Nephron (organoid): ENCODE results near the gene SCAPER.

Experiments
- H3K27ac Mint-ChIP-seq, 3 experiments: 2 replicates each; pipeline ENCODE4 v1.8.0; 2020; ENCODE audit warnings: mixed read lengths in 3 of 3, mild to moderate bottlenecking in 2 of 3, moderate library complexity in 1 of 3
- H3K27me3 Mint-ChIP-seq: 2 replicates; pipeline ENCODE4 v1.8.0; 2021; ENCODE audit warnings: low read depth, mild to moderate bottlenecking, moderate library complexity, mixed read lengths
- H3K36me3 Mint-ChIP-seq: 2 replicates; pipeline ENCODE4 v1.8.0; 2020; ENCODE audit warnings: low read depth, mixed read lengths
- H3K4me1 Mint-ChIP-seq: 2 replicates; pipeline ENCODE4 v1.8.0; 2020; ENCODE audit warnings: mixed read lengths
- H3K4me3 Mint-ChIP-seq, 3 experiments: 2 replicates each; pipeline ENCODE4 v1.8.0; 2020; ENCODE audit warnings: mild to moderate bottlenecking in 3 of 3, mixed read lengths in 3 of 3, moderate library complexity in 2 of 3
- H3K9me3 Mint-ChIP-seq: 2 replicates; pipeline ENCODE4 v1.8.0; 2020; ENCODE audit warnings: mixed read lengths
- TF ChIP-seq, protein P1 (sequence below), 3 experiments: fragments of 200-600 bp; sonication (generic); IDR thresholded peaks; one replicate each; pipeline ENCODE4 v1.5.0; 2021; ENCODE audit warnings: antibody characterized with exemption in 3 of 3; ENCODE audit not compliant: unreplicated experiment in 3 of 3

SCAPER gene

DNA sequence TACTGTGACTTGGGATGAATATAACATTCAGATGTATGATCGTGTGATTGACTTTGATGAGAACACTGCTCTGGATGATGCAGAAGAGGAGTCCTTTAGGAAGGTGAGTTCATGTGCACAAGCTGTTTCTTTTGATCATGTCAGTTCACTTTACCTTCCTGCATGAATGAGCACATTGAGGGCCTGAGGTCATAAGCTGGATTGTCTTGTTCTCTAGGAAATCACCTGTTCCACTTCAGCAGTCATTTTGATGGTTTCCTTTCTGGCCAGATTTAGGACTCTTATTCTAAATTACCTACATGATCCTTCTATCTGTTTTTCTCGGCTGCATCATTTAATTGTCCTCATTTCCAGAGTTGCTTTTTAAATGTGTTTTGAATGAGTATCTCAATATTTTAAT, 30.5 kb upstream of the SCAPER start:
- H3K4me3 Mint-ChIP-seq: peak overlapping the region in 1 of 3 experiments; percentile 5
- peaks cover 36% of the 10 kb centered on the region for H3K36me3 Mint-ChIP-seq
- H3K4me1 Mint-ChIP-seq: peaks cover 31% of the 10 kb centered on the region
- TF ChIP-seq, protein P1, sequence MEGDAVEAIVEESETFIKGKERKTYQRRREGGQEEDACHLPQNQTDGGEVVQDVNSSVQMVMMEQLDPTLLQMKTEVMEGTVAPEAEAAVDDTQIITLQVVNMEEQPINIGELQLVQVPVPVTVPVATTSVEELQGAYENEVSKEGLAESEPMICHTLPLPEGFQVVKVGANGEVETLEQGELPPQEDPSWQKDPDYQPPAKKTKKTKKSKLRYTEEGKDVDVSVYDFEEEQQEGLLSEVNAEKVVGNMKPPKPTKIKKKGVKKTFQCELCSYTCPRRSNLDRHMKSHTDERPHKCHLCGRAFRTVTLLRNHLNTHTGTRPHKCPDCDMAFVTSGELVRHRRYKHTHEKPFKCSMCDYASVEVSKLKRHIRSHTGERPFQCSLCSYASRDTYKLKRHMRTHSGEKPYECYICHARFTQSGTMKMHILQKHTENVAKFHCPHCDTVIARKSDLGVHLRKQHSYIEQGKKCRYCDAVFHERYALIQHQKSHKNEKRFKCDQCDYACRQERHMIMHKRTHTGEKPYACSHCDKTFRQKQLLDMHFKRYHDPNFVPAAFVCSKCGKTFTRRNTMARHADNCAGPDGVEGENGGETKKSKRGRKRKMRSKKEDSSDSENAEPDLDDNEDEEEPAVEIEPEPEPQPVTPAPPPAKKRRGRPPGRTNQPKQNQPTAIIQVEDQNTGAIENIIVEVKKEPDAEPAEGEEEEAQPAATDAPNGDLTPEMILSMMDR (IDR thresholded peaks at IDR 0.05; ENCODE audit: unreplicated experiment in 3 of 3): no peak
- H3K27me3 Mint-ChIP-seq: no peaks in the 10 kb centered on the region
- no peaks in the 10 kb centered on the region for H3K9me3 Mint-ChIP-seq
- H3K27ac Mint-ChIP-seq: peak overlapping the region in 2 of 3 experiments; percentile 27 to 57

DNA sequence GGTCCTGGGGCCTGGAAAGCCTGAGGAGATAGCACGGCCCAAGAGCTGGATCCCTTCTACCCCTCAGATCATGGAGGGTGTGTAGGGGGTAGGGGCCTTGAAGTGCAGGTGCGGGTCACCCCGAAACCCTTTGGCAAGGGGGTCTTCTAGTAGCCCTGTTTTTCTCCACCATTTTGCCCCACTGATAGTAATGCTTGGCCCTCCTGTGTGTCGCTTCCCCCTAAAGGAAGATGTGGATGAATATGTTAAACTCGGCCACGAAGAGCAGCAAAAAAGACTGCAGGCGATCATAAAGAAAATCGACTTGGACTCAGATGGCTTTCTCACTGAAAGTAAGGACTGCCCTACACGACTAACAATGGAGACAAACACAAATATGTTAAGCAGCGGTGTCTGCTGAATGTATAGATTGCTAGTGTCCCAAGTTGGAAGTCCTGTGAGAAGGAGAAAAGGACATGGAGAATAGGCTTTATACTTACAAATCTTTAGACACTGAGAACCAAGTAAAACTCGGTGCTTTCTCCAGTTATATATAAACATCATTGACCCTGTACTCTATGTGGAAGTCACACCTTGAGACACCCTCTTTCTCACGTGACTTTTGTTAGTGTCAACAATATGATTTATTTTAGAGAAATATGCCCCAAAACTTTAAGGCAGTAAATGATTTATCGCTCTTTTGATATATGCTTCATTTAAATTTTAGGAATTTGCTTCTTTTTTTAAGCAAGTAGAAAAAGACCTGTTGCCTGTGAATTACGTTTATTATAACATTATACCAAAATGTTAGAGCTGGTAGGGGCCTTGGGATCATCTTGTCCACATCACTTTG, 27.2 kb upstream of the SCAPER start:
- Mint-ChIP-seq H3K27me3 (no peaks in the 10 kb centered on the region), H3K36me3 (peaks cover 33% of the 10 kb centered on the region), H3K9me3 (no peaks in the 10 kb centered on the region), H3K27ac (peak overlapping the region; percentile 86 to 94 (median 92)), H3K4me3 (peak overlapping the region; percentile 88 to 96 (median 92)), H3K4me1 (peaks cover 31% of the 10 kb centered on the region)
- TF ChIP-seq, protein P1 (IDR thresholded peaks at IDR 0.05; ENCODE audit: unreplicated experiment in 3 of 3): no peak

DNA sequence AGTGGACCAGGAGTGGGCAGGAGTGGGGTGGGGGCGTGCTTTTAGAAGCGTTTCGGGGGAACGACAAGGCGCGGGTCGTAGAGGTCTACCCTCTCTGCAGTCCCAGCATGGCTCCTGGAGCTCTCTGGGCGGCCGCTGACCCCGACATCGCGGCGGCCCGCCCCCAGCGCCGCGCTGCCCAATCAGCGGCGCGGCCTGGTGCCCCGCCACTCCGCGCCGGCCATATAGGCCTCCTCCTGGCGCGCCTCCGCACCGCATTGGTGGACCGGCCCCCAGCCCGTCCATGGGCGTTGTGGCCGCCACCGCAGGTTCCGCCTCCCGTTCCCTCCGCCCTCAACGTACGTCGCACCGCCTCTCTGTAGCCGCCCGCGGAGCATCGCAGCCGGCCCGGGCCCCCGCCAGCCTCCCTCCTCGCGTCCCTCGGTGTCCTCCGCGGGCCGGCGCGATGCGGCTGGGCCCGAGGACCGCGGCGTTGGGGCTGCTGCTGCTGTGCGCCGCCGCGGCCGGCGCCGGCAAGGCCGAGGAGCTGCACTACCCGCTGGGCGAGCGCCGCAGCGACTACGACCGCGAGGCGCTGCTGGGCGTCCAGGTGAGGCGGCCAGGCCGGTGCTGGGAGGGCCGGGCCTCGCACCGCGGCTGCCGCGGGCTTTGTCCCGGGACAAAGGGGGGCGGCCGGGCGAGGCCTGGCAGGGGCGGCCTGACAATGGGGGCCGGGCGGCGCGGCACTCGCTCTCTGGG, 26.4 kb upstream of the SCAPER start, which contains the start of gene RCN2:
RCN2 (plus strand) TSS at position 353 of the 738 bp plus-strand sequence; CDS start at position 446, 93 bp downstream.
- TF ChIP-seq, protein P1 (IDR thresholded peaks at IDR 0.05; ENCODE audit: unreplicated experiment in 3 of 3): no peak
- Mint-ChIP-seq H3K27ac (peak within 1 kb of the TSS; percentile 86 to 96 (median 93)), H3K36me3 (peaks cover 27% of the 10 kb centered on the region), H3K27me3 (no peaks in the 10 kb centered on the region), H3K4me1 (peaks cover 31% of the 10 kb centered on the region), H3K4me3 (peak within 1 kb of the TSS; percentile 88 to 96 (median 94)), H3K9me3 (no peaks in the 10 kb centered on the region)

DNA sequence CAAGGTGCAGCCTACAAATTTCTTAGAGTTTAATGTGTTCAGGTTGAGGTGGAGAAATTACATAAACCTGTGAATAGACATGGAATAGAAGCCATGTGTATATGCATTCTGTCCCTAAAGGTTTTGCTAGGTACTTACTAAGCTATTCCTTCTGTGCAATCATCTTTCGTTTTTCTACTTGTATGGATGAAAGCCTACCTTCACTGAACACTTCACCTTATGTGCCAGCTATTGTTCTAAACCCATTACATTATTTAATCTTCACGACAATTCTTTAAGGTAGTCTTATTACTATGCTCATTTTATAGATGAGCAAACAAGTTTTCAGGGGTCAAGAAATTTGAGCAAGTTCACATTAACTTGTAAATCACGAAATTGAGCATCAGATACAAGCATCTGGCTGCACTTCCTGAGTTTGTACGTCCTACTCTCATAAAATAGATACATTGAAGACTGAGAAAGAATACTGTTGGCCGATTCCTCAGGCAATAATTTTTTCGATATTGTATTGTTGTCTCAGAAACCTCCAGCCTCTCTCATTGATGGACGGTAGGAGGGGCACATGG, 25.8 kb upstream of the SCAPER start:
- no peaks in the 10 kb centered on the region for H3K27me3 Mint-ChIP-seq
- peaks cover 23% of the 10 kb centered on the region for H3K36me3 Mint-ChIP-seq
- H3K4me1 Mint-ChIP-seq: peaks cover 31% of the 10 kb centered on the region
- no peaks in the 10 kb centered on the region for H3K9me3 Mint-ChIP-seq
- TF ChIP-seq, protein P1 (IDR thresholded peaks at IDR 0.05; ENCODE audit: unreplicated experiment in 3 of 3): no peak
- H3K27ac Mint-ChIP-seq: peak overlapping the region; percentile 68 to 96 (median 93)
- peak overlapping the region; percentile 88 to 96 (median 94) for H3K4me3 Mint-ChIP-seq

DNA sequence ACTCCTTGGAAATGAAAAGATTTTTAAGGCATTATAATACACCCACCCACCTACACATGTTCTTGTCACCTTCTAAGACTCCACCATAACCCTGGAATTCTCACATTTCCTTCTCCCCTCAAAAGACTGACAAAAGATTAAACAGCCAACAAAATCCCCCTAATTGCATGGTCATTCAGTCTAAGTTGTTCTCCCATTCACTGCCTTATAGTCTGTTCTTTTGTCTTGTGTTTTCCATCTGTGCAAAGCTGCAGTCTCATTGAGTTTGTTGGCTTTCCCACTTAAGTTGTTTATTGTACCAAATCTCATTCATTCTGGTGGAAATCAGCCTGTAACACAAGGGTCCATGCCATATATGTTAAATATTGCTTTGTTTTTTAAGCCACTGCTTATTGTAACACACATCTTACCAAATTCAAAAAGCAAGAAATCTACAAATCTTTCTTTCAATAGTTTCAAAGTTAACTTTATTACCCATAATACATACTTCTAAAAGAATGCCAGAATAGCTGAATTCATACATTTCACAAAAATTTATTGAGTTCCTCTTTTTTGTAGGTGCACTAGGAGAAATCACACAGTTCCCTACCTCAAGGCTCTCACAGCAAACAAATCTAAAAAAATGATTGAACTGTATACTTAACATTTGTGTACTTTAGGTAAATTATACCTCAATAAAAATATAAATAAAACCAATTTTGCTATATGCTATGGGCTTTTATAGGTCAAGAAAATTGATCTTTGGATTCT, 24.0 kb upstream of the SCAPER start:
- Mint-ChIP-seq H3K9me3 (no peaks in the 10 kb centered on the region), H3K27me3 (no peaks in the 10 kb centered on the region), H3K4me3 (no peak overlapping the region), H3K4me1 (peaks cover 24% of the 10 kb centered on the region), H3K27ac (no peak overlapping the region), H3K36me3 (peaks cover 9% of the 10 kb centered on the region)
- TF ChIP-seq, protein P1 (IDR thresholded peaks at IDR 0.05; ENCODE audit: unreplicated experiment in 3 of 3): no peak
